ENCODE results near the gene SORCS3. TPM values are rescaled to one million over a fixed set of nuclear protein-coding genes. Genes with fewer than 3 reads are reported as not detected.

SORCS3 gene
- total and polyA plus RNA-seq, 4 donors = 0.14 TPM; not detected in 3

DNA sequence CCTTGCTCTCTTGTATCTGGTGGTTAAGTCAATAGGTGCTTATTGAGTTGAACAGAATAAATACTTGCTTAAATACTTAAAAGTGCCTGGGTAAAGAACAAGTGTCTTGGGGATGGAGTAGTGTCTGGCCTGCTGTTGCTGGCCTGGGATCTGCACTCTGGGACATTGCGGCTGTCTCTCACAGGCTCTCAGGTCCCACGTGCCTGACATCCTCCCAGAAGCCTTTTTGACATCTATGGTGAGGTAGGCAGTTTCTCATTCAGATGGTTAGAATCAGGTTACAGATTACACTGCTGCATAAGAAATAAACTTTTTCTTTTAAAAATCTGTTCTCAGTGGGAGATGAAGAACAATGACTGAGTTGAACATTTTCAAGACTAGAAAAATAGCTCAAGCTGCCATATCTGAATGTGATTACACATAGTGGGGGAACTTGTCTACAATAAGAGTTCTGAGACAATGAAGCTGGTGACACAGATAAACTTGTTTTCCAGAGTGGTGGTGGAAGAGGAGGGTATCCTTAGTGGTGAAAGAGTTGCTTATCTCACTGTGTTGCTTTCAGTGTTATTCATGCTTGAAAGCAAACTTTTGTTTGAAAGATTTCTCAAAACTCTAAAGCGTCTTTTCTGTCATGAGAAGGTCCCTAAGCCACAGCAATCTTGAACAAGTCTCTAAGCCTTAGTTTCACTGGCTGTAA lies 9.7 kb downstream of the SORCS3 start:
- no peak for ATAC-seq (ENCODE audit: insufficient read depth, low FRiP score)
- TF ChIP-seq, protein P1, sequence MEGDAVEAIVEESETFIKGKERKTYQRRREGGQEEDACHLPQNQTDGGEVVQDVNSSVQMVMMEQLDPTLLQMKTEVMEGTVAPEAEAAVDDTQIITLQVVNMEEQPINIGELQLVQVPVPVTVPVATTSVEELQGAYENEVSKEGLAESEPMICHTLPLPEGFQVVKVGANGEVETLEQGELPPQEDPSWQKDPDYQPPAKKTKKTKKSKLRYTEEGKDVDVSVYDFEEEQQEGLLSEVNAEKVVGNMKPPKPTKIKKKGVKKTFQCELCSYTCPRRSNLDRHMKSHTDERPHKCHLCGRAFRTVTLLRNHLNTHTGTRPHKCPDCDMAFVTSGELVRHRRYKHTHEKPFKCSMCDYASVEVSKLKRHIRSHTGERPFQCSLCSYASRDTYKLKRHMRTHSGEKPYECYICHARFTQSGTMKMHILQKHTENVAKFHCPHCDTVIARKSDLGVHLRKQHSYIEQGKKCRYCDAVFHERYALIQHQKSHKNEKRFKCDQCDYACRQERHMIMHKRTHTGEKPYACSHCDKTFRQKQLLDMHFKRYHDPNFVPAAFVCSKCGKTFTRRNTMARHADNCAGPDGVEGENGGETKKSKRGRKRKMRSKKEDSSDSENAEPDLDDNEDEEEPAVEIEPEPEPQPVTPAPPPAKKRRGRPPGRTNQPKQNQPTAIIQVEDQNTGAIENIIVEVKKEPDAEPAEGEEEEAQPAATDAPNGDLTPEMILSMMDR (IDR thresholded peaks at IDR 0.05; ENCODE audit: control extremely low read depth, extremely low read depth) = no peak
- no peaks in the 10 kb centered on the region for H3K9me3 ChIP-seq (ENCODE audit: control insufficient read depth in 4 of 4, insufficient read depth in 3 of 4, low read length in 3 of 4)
- DNase-seq = no peak
- no peaks in the 10 kb centered on the region for H3K4me1 ChIP-seq (ENCODE audit: control insufficient read depth in 5 of 5, insufficient read depth in 5 of 5, low read length in 5 of 5)
- H3K27me3 ChIP-seq (ENCODE audit: control insufficient read depth in 3 of 3, insufficient read depth in 3 of 3, low read length in 2 of 3) = peaks cover 3 to 8% (median 3%) of the 10 kb centered on the region in 3 donors
- H3K9ac ChIP-seq (ENCODE audit: insufficient read depth in 1 of 2, low read length in 2 of 2) = no peak overlapping the region
- H3K27ac ChIP-seq (ENCODE audit: low read depth in 1 of 2, low read length in 1 of 2) = no peak overlapping the region
- 63 to 82% methylated on average over 3 of the region's 3 CpGs for WGBS, 2 donors
- no peaks in the 10 kb centered on the region for H3K36me3 ChIP-seq (ENCODE audit: control insufficient read depth in 4 of 4, insufficient read depth in 4 of 4, low read length in 4 of 4)
- no peak overlapping the region for H3K4me3 ChIP-seq

DNA sequence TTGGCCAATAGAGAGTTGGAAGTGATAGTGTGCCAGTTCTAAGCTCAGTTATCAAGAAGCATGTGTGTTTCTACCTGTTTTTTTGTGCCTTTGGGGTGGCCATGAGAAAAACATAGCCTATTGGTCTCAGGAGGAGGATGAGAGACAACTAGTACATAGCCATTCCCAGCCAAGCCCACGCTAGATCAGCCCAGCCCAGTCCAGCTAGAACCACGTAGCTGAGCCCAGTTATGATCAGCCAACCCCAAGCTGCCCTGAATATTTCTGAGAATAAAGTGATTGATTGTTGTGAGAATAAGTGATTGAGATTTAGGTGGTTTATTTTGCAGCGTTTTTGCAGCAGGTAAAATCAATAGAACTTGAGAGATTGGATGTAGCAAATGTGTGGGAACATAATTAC lies 15.9 kb downstream of the SORCS3 start:
- Histone ChIP-seq H3K9ac (ENCODE audit: insufficient read depth in 1 of 2, low read length in 2 of 2) (no peak overlapping the region), H3K4me3 (no peak overlapping the region), H3K36me3 (ENCODE audit: control insufficient read depth in 4 of 4, insufficient read depth in 4 of 4, low read length in 4 of 4) (no peaks in the 10 kb centered on the region), H3K27ac (ENCODE audit: low read depth in 1 of 2, low read length in 1 of 2) (no peak overlapping the region), H3K9me3 (ENCODE audit: control insufficient read depth in 4 of 4, insufficient read depth in 3 of 4, low read length in 3 of 4) (no peaks in the 10 kb centered on the region), H3K27me3 (ENCODE audit: control insufficient read depth in 3 of 3, insufficient read depth in 3 of 3, low read length in 2 of 3) (no peaks in the 10 kb centered on the region), H3K4me1 (ENCODE audit: control insufficient read depth in 5 of 5, insufficient read depth in 5 of 5, low read length in 5 of 5) (no peaks in the 10 kb centered on the region)
- ATAC-seq (ENCODE audit: insufficient read depth, low FRiP score) = no peak
- WGBS, 2 donors = 71 to 78% methylated on average over 3 of the region's 3 CpGs
- no peak for DNase-seq
- TF ChIP-seq, protein P1 (IDR thresholded peaks at IDR 0.05; ENCODE audit: control extremely low read depth, extremely low read depth) = no peak

DNA sequence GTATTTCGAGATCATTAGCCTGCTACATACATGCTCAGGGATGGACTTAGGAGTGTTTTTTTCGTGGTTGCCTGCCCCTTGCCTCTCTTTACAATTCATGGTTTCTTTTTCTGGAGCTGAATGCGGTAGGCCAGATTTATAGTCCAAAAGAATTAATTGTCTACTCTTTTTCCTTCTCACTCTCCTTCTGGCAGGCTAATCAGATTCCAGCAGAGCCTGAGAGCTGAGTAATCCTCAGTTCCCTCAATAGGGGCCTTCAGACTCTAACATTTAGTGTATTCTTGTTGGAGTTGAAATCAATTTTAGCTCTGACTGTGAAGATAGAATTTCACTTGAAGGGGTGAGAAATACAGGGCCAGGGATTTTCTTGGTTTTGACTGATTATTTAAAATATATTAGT lies 16.4 kb downstream of the SORCS3 start:
- no peaks in the 10 kb centered on the region for H3K9me3 ChIP-seq (ENCODE audit: control insufficient read depth in 4 of 4, insufficient read depth in 3 of 4, low read length in 3 of 4)
- H3K4me3 ChIP-seq = no peak overlapping the region
- WGBS, 2 donors = 71% methylated on average over 3 of the region's 3 CpGs
- no peak overlapping the region for H3K9ac ChIP-seq (ENCODE audit: insufficient read depth in 1 of 2, low read length in 2 of 2)
- ATAC-seq (ENCODE audit: insufficient read depth, low FRiP score) (no peak), DNase-seq (no peak)
- H3K36me3 ChIP-seq (ENCODE audit: control insufficient read depth in 4 of 4, insufficient read depth in 4 of 4, low read length in 4 of 4) = no peaks in the 10 kb centered on the region
- no peaks in the 10 kb centered on the region for H3K27me3 ChIP-seq (ENCODE audit: control insufficient read depth in 3 of 3, insufficient read depth in 3 of 3, low read length in 2 of 3)
- no peak overlapping the region for H3K27ac ChIP-seq (ENCODE audit: low read depth in 1 of 2, low read length in 1 of 2)
- TF ChIP-seq, protein P1 (IDR thresholded peaks at IDR 0.05; ENCODE audit: control extremely low read depth, extremely low read depth) = no peak
- H3K4me1 ChIP-seq (ENCODE audit: control insufficient read depth in 5 of 5, insufficient read depth in 5 of 5, low read length in 5 of 5) = no peaks in the 10 kb centered on the region

DNA sequence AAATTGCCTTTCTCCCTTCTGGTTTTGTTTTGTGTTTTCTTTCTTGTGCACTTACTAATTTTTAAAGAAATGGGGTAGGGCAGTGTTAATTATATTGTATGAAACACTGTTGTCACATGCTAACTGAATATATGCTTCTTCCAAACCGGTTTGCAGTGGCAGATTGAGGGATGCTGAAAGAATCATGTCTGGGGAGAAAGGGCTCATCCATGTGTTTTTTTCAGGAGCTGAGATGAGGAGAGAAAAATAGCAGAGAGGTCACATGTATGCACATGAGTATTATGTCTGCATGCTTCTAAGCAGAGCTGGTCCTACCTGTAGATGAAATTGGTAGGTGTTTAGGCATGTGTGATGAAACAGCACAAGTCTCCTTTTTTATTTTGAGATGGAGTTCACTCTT lies 17.0 kb downstream of the SORCS3 start:
- Histone ChIP-seq H3K9me3 (ENCODE audit: control insufficient read depth in 4 of 4, insufficient read depth in 3 of 4, low read length in 3 of 4) (no peaks in the 10 kb centered on the region), H3K27me3 (ENCODE audit: control insufficient read depth in 3 of 3, insufficient read depth in 3 of 3, low read length in 2 of 3) (no peaks in the 10 kb centered on the region), H3K27ac (ENCODE audit: low read depth in 1 of 2, low read length in 1 of 2) (no peak overlapping the region), H3K36me3 (ENCODE audit: control insufficient read depth in 4 of 4, insufficient read depth in 4 of 4, low read length in 4 of 4) (no peaks in the 10 kb centered on the region), H3K4me3 (no peak overlapping the region), H3K4me1 (ENCODE audit: control insufficient read depth in 5 of 5, insufficient read depth in 5 of 5, low read length in 5 of 5) (no peaks in the 10 kb centered on the region), H3K9ac (ENCODE audit: insufficient read depth in 1 of 2, low read length in 2 of 2) (no peak overlapping the region)
- no peak for DNase-seq
- TF ChIP-seq, protein P1 (IDR thresholded peaks at IDR 0.05; ENCODE audit: control extremely low read depth, extremely low read depth) = no peak
- 86 to 96% methylated on average over 1 of the region's 1 CpG for WGBS, 2 donors
- no peak for ATAC-seq (ENCODE audit: insufficient read depth, low FRiP score)

Data from lung (tissue), 12 donors.